GM20000 (cell line): Measurements from ENCODE around the gene HOXB8.

Experiments
- DNase-seq: peaks from one replicate; pipeline ENCODE4 v3.0.0; 2012; ENCODE audit warnings: low spot score
- CTCF ChIP-seq: IDR thresholded peaks from 2 replicates; pipeline ENCODE4 v1.5.1; 2012; ENCODE audit warnings: mild to moderate bottlenecking, control low read depth; ENCODE audit errors: extremely low read depth, missing control alignments

The HOXB8 gene

DNA sequence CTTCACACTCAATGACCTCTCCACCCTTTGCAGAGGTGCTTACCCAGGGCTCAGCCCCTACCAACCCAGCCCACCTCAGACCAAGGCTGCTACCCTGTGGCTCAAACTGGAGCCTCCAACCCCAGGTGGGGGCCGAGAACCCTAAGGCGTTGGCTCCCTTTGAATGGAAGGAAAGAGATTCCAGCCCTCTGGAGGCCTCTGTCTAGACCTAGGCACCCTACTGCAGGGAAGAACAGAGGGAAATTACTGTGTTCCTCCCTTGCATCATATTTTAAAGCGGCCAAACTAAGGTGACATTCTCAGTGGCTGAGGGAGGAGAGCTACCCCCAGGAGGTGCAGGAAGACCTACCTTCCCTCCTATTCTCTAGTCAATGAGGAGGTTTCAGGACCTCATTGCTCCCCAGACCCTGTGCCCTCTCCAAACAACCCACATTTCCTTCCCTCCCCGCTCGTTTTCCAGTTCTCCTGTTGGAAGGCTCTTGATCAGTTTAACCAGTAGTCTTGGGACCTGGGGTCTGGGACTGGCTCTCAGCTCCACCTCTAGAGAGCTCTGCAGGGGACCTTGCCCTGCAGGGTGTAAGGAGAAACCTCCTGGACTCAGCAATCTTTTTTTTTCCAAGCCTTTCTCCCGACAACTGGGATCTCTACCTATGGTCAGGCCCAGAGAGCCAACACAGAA is 5.5 kb upstream of the HOXB8 start:
- no peak for DNase-seq
- no peak for TF ChIP-seq CTCF

DNA sequence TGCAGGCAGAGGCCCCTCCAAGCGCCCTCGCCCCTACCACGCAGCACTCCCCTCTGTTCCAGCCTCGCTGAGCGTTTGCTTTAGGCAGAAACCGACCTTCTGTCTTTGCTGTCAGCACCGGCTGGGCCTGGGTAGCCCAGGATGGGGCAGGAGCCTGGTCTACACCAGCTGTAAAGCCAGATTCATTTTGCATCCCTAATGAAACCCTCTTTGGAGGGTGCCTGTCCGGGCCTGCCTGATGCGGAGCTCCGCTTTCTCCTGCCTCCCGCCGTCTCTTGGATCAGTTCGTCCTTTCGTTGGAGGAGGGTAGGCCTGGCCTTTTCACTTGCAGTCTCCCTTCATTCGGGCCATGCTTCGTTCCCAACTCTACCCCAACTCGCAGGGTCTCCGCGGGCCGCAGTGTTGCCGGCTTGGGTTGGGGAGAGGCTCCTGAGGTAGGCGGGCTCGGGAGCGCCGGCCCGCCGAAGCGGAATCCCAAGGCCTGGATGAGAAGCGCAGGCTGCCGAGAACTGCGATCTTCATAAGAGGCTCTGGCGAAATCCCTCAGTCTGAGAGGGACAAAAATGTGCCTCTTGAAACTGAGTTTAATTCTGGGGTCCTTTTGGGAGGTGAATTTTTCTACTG is 4.8 kb upstream of the HOXB8 start:
- DNase-seq = no peak
- no peak for TF ChIP-seq CTCF

GRCh38 chr17:48618256-48618896 is 3.3 kb upstream of the HOXB8 start:
- TF ChIP-seq CTCF = peak; percentile 90
- DNase-seq = peak; percentile 95

DNA sequence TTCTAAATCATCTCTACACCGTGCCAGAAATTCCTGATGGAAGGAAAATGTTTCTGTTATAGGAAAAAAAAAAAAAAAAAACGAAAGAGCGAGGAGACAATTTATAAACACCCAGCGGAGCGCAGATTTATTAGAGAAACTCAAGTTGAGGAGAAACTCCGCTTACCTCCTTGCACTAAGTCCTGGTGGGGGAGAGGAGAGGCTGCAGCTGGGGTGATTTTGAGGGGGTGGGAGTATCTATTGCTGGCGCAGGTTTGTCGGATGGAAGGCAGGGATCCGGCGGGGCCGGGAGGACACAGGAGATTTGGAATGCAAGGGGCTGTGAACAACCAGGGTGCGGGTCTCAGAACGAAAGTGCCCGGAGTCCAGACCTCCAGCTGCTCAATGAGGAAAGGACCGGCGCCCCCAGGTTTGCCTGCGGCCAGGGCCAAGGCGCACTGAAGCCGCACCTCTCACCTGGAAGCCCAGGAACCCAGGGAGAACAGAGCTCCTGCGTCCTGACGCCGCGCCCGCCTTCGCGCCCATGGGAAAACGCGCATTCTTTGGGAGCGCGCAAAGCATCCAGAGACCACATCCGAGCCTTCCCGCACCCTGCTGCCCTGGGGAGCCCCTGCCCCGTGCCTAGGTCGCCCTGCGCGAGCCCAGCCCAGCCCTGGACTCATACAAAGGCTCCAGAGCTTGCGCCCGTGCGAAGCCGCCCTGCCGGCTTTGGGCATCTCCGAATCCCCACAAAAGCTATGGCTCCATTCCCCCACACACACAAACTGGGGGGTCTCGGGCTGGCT is 2.6 kb upstream of the HOXB8 start:
- no peak for TF ChIP-seq CTCF
- DNase-seq = no peak

DNA sequence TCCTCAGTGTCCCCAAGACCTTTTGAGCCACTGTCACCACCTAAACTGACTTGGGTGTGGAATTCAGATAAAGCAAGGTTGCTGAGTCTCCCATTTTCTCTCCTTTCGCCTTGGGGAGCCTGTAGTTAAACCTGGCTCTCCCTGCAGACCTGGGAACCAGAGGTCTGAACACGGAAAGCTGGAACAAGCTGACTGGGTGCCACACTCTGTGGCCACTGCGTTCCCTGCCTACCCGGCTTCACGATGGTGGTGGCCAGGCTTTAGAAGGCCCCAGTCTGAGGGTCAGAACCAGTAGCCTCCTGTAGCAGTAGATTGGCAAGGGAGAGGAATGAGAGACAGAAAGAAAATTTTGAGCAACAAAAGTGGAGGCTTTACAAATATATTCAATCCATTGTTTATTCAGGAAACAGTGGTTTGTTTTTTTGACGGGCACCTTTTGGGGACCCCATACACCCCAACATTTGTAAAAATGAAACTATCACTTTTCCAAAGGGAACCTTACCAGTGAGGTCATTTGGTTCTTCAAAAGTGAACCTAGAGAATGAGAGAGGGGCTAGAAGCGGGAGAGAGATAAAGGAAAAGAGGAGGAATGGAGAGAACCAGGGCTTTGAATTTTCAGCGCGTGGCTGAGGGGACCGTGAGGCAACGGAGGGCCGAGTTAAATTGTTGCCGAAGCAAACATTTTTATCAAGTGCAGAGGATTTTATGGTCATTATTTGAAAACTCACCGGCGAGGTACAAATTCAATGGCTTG is 1.8 kb upstream of the HOXB8 start:
- DNase-seq = no peak
- no peak for TF ChIP-seq CTCF

GRCh38 chr17:48615963-48616716 is 1.0 kb upstream of the HOXB8 start:
- DNase-seq = no peak
- no peak for TF ChIP-seq CTCF
